ENCODE data around the gene AQP12A. TPM values are rescaled to one million over a fixed set of nuclear protein-coding genes. Genes with fewer than 3 reads are reported as not detected.

Gene AQP12A
- polyA plus RNA-seq, 1 of the 3 experiments (the other 2 are of a cell fraction) = not detected

GRCh38 chr2:240642806-240643092 is 48.9 kb upstream of the AQP12A start:
- no peaks in the 10 kb centered on the region for H3K9me3 ChIP-seq
- no peaks in the 10 kb centered on the region for H3F3A ChIP-seq (replicated peaks; ENCODE audit: insufficient read depth)
- no peaks in the 10 kb centered on the region for H4K20me1 ChIP-seq (ENCODE audit: insufficient read depth)
- no peaks in the 10 kb centered on the region; a peak in 1 of 4 replicates for H3K4me1 ChIP-seq (ENCODE audit: control insufficient read depth in 1 of 2, insufficient read depth in 2 of 2, low read depth in 1 of 2, low read length in 1 of 2)
- TF ChIP-seq JUND (IDR thresholded peaks at IDR 0.05) = no peak
- TF ChIP-seq MAX (IDR thresholded peaks at IDR 0.05; ENCODE audit: low read depth) = no peak
- no peak for TF ChIP-seq ZBTB33 (IDR thresholded peaks at IDR 0.05; ENCODE audit: borderline replicate concordance, low read depth)
- TF ChIP-seq PBX3 (IDR thresholded peaks at IDR 0.05) = no peak
- no peak for TF ChIP-seq TAF1 (IDR thresholded peaks at IDR 0.05; ENCODE audit: borderline replicate concordance, low read depth, low read length)
- no peak for TF ChIP-seq ELF1 (IDR thresholded peaks at IDR 0.05)
- no peak for TF ChIP-seq SMC3 (IDR thresholded peaks at IDR 0.05; ENCODE audit: low read depth, low read length)
- TF ChIP-seq USF2 (IDR thresholded peaks at IDR 0.05; ENCODE audit: borderline replicate concordance, low read depth, low read length) = no peak
- no peak for TF ChIP-seq CTCF (IDR thresholded peaks at IDR 0.05)
- TF ChIP-seq CHD2 (IDR thresholded peaks at IDR 0.05; ENCODE audit: low read length, partially characterized antibody) = no peak
- no peak for TF ChIP-seq USF1 (IDR thresholded peaks at IDR 0.05; ENCODE audit: borderline replicate concordance, low read depth)
- TF ChIP-seq EP300 (IDR thresholded peaks at IDR 0.05; ENCODE audit: borderline replicate concordance in 1 of 2, low read depth in 1 of 2, low read length in 1 of 2) = no peak
- TF ChIP-seq GABPA (IDR thresholded peaks at IDR 0.05; ENCODE audit: low read depth) = no peak
- TF ChIP-seq NFIC (IDR thresholded peaks at IDR 0.05; ENCODE audit: borderline replicate concordance) = no peak
- no peaks in the 10 kb centered on the region for H3K79me2 ChIP-seq (ENCODE audit: insufficient read depth)
- H3K27ac ChIP-seq (ENCODE audit: low read depth in 2 of 2, low read length in 1 of 2) = no peak overlapping the region
- H3K4me3 ChIP-seq (ENCODE audit: low read depth in 2 of 2, low read length in 1 of 2) = no peak overlapping the region
- no peak for DNase-seq
- no peak overlapping the region for H3K4me2 ChIP-seq
- WGBS (ENCODE audit: low lambda C conversion rate) = 79% methylated on average over 6 of the region's 11 CpGs
- ChIA-PET CTCF (interaction anchor here (1.1 to 1.2 kb wide), 2 partner anchors 25 to 198 kb away, joined by 3 to 5 read pairs; no protein-coding TSS in a partner anchor), POLR2A (no interaction called here)
- no peak overlapping the region for H3K9ac ChIP-seq
- H3K36me3 ChIP-seq (replicated peaks in 1 of 2; ENCODE audit: control insufficient read depth in 1 of 2, insufficient read depth in 2 of 2, low read length in 1 of 2) = no peaks in the 10 kb centered on the region
- H3K27me3 ChIP-seq (ENCODE audit: insufficient read depth) = no peaks in the 10 kb centered on the region
- H3K9me2 ChIP-seq = no peaks in the 10 kb centered on the region
- no peak overlapping the region for H2AFZ ChIP-seq (ENCODE audit: low read depth)

Measured in SK-N-SH (cell line).